CD14-positive monocyte (primary cell): ENCODE measurements around the gene CNNM3. TPM values are rescaled to one million over a fixed set of nuclear protein-coding genes. Genes with fewer than 3 reads are reported as not detected.

ENCODE experiments used
- DNase-seq, 3 donors: peaks; one replicate each; pipeline ENCODE4 v3.0.0-alpha.2; 2011 to 2022
- H2AFZ ChIP-seq: 2 replicates; pipeline ENCODE4 v1.6.0; 2012; ENCODE audit warnings: mild to moderate bottlenecking, low read depth, low read length, inconsistent platforms; ENCODE audit not compliant: insufficient read depth, poor library complexity, severe bottlenecking
- H3K27ac ChIP-seq, 2 donors: 1 replicate in 1 of 2; 2 replicates in 1 of 2; pipeline ENCODE4 v1.5.1; 2012 to 2013; ENCODE audit warnings: low read length in 2 of 2, control low read depth in 1 of 2, inconsistent platforms in 1 of 2, low read depth in 1 of 2, mild to moderate bottlenecking in 1 of 2
- H3K27me3 ChIP-seq, 2 donors: one replicate each; pipeline versions ENCODE4 v1.6.0 to v1.6.1; 2011 to 2013; ENCODE audit warnings: low read length in 2 of 2; ENCODE audit not compliant: control insufficient read depth in 2 of 2, insufficient read depth in 2 of 2
- H3K36me3 ChIP-seq, 2 donors: replicated peaks in 1 of 2; 1 replicate in 1 of 2; 2 replicates in 1 of 2; pipeline versions ENCODE4 v1.5.1 to v1.6.1; 2012 to 2013; ENCODE audit warnings: low read length in 2 of 2, control low read depth in 1 of 2, inconsistent platforms in 1 of 2, mild to moderate bottlenecking in 1 of 2; ENCODE audit not compliant: insufficient read depth in 2 of 2, control insufficient read depth in 1 of 2
- H3K4me1 ChIP-seq, 2 donors: 1 replicate in 1 of 2; 2 replicates in 1 of 2; pipeline versions ENCODE4 v1.5.1 to v1.6.1; 2012 to 2013; ENCODE audit warnings: low read length in 2 of 2, control low read depth in 1 of 2, inconsistent platforms in 1 of 2, mild to moderate bottlenecking in 1 of 2, moderate library complexity in 1 of 2; ENCODE audit not compliant: insufficient read depth in 2 of 2, control insufficient read depth in 1 of 2
- H3K4me2 ChIP-seq: replicated peaks from 2 replicates; pipeline ENCODE3; 2012; ENCODE audit warnings: low read length, moderate library complexity, mild to moderate bottlenecking; ENCODE audit not compliant: poor library complexity, severe bottlenecking; ENCODE audit errors: extremely low read depth
- H3K4me3 ChIP-seq, 3 experiments: fragments of 200-600 bp in 1 of 3; sonication (generic) in 1 of 3; replicated peaks in 1 of 3; 1 replicate in 2 of 3; 2 replicates in 1 of 3; pipeline ENCODE4 v1.5.1; 2011 to 2013; ENCODE audit warnings: low read length in 3 of 3, mild to moderate bottlenecking in 3 of 3, control low read depth in 2 of 3, low read depth in 2 of 3, inconsistent platforms in 1 of 3, moderate library complexity in 1 of 3
- H3K79me2 ChIP-seq: 2 replicates; pipeline ENCODE4 v1.6.0; 2012; ENCODE audit warnings: mild to moderate bottlenecking, control low read depth, inconsistent platforms, low read length, moderate library complexity; ENCODE audit not compliant: insufficient read depth
- H3K9ac ChIP-seq: 2 replicates; pipeline ENCODE4 v1.6.0; 2017; ENCODE audit warnings: low read length, mild to moderate bottlenecking; ENCODE audit not compliant: insufficient read depth, poor library complexity, severe bottlenecking
- H3K9me3 ChIP-seq, 2 donors: replicated peaks in 1 of 2; 1 replicate in 1 of 2; 2 replicates in 1 of 2; pipeline versions ENCODE4 v1.5.1 to v1.6.1; 2012 to 2013; ENCODE audit warnings: low read length in 2 of 2, control low read depth in 1 of 2; ENCODE audit not compliant: control insufficient read depth in 1 of 2, insufficient read depth in 1 of 2
- H4K20me1 ChIP-seq: 2 replicates; pipeline ENCODE4 v1.6.0; 2012; ENCODE audit warnings: mild to moderate bottlenecking, low read length, control low read depth, moderate library complexity; ENCODE audit not compliant: insufficient read depth
- H3K27ac Mint-ChIP-seq, 7 donors: one replicate each; pipeline ENCODE4 v1.8.0; 2020; ENCODE audit warnings: mild to moderate bottlenecking in 7 of 7, mixed read lengths in 7 of 7, moderate library complexity in 6 of 7, inconsistent platforms in 2 of 7
- H3K27me3 Mint-ChIP-seq, 3 donors: one replicate each; pipeline ENCODE4 v1.8.0; 2021 to 2022; ENCODE audit warnings: low read depth in 3 of 3, mild to moderate bottlenecking in 3 of 3, mixed read lengths in 3 of 3, moderate library complexity in 3 of 3, inconsistent platforms in 1 of 3
- H3K36me3 Mint-ChIP-seq, 2 donors: one replicate each; pipeline ENCODE4 v1.8.0; 2020; ENCODE audit warnings: mixed read lengths in 2 of 2, inconsistent platforms in 1 of 2, mild to moderate bottlenecking in 1 of 2
- H3K4me1 Mint-ChIP-seq: one replicate; pipeline ENCODE4 v1.8.0; 2020; ENCODE audit warnings: mild to moderate bottlenecking, mixed read lengths
- H3K4me3 Mint-ChIP-seq, 2 donors: one replicate each; pipeline ENCODE4 v1.8.0; 2020; ENCODE audit warnings: mild to moderate bottlenecking in 2 of 2, mixed read lengths in 2 of 2, moderate library complexity in 1 of 2
- H3K9me3 Mint-ChIP-seq, 7 donors: one replicate each; pipeline ENCODE4 v1.8.0; 2020 to 2022; ENCODE audit warnings: mixed read lengths in 7 of 7, mild to moderate bottlenecking in 6 of 7, moderate library complexity in 6 of 7, inconsistent platforms in 2 of 7
- CTCF ChIP-seq: fragments of 200-600 bp; IDR thresholded peaks from one replicate; pipeline ENCODE4 v1.8.0; 2022; ENCODE audit warnings: antibody characterized with exemption, mild to moderate bottlenecking
- WGBS: methylation state at CpG from one replicate; pipeline ENCODE4 v1.1.5; 2013; ENCODE audit warnings: missing lambda C conversion rate; ENCODE audit not compliant: insufficient coverage; 5-methylcytosine and 5-hydroxymethylcytosine counted together
- intact Hi-C, 2 donors: fragments of 100-400 bp; cut with micrococcal nuclease; formaldehyde crosslinking; loops; one replicate each; pipeline versions ENCODE4 v1.15.0 to v1.15.1; 2023
- polyA plus RNA-seq, 3 donors: library from polyadenylated mRNA; depleted of rRNA in 1 of 3; unstranded in 2 of 3; stranded (reverse) in 1 of 3; fragments of 300-500 nt in 2 of 3; fragments of >200 nt in 1 of 3; fragmentation: Illumina TruSeq in 2 of 3; gene quantifications; 1 replicate in 2 of 3; 2 replicates in 1 of 3; pipeline ENCODE4 v1.2.3, GENCODE V29; 2012 to 2021

CNNM3 gene
- polyA plus RNA-seq, 3 donors, result 1.2 to 12.0 (median 4.9) TPM

DNA sequence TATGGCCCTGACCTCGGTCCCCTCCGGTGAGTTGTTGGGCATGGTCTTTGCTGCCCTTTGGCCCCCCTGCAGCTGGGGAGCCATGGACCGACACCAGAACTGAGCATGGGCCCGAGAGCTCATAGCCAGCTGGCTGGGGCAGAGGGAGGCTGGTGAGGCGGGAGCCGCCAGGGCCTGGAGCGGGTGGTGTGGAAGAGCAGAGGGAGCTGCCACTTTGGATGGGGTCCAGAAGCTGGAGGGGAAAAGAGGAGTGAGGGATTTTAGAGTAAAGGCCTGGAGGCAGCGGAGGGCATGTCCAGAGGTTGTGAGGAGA lies 16.5 kb upstream of the CNNM3 start:
- Mint-ChIP-seq H3K27ac (peak overlapping the region in 1 of 7 donors; percentile 40), H3K9me3 (no peaks in the 10 kb centered on the region), H3K36me3 (peaks cover 24 to 37% of the 10 kb centered on the region in 2 donors), H3K27me3 (no peaks in the 10 kb centered on the region), H3K4me3 (no peak overlapping the region), H3K4me1 (no peaks in the 10 kb centered on the region)
- DNase-seq, result no peak
- Histone ChIP-seq H3K9ac (no peak overlapping the region), H2AFZ (no peak overlapping the region), H3K4me3 (no peak overlapping the region), H3K9me3 (no peaks in the 10 kb centered on the region), H3K79me2 (no peaks in the 10 kb centered on the region), H3K27me3 (no peaks in the 10 kb centered on the region), H4K20me1 (no peaks in the 10 kb centered on the region), H3K27ac (no peak overlapping the region), H3K4me2 (no peak overlapping the region), H3K36me3 (peaks cover 12 to 43% of the 10 kb centered on the region in 2 donors), H3K4me1 (peaks cover 4 to 5% of the 10 kb centered on the region in 2 donors)
- intact Hi-C loops, result no loop called here
- 96% methylated on average over 8 of the region's 8 CpGs for WGBS
- TF ChIP-seq CTCF, result no peak

DNA sequence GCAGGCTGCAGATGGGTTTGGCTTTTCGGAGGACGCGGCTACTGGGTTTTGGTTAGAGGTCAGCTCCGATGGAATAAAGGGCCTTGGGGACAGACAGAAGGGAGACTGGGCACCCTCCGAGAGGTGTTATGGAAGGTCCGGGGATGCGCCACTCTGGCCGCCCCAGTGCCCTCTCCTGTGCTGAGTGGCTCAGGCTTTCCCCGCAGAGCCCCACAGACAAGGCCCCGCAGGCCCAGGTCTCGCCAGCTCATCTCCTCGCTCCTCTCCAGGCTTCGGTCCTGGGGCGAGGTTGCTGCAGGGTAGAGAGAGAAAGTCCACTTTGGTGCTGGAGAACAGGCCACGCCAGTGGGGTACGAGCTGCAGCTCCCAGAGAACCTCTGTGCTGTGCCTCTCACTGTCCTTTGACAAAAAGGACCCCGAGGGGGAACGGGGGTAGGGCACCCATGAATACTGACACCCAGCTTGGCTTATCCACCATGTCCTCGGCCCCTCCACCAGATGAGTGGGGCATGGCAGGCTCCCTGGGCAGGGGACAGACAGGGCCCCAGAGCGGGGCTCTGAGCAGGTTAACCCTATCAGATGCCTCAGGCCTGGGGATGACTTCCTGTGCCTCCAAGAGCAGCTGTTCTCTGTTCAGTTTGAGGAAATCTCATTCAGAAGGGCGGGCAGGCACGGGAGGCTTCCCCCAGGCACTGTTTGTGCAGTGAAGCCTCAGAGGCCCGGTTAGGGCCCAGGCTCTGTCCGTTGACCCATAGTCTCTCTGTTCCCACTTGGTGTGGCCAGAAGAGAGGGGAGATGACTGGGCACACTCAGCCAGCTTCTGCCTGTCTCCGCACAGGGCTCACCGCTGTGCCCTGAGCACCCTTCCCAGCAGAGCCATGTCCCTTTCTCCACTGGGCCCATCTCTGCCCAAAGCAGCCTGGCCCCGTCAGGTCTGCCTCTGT lies 15.7 kb upstream of the CNNM3 start:
- peak overlapping the region in 1 of 7 donors; percentile 40 for H3K27ac Mint-ChIP-seq
- intact Hi-C loops, result no loop called here
- H3K27me3 ChIP-seq, result no peaks in the 10 kb centered on the region
- H3K27ac ChIP-seq, result no peak overlapping the region
- TF ChIP-seq CTCF, result no peak
- DNase-seq, result no peak
- H2AFZ ChIP-seq, result no peak overlapping the region
- H3K27me3 Mint-ChIP-seq, result no peaks in the 10 kb centered on the region
- no peak overlapping the region for H3K4me3 ChIP-seq
- WGBS, result 67% methylated on average over 25 of the region's 27 CpGs
- no peaks in the 10 kb centered on the region for H3K4me1 Mint-ChIP-seq
- no peaks in the 10 kb centered on the region for H3K79me2 ChIP-seq
- peaks cover 12 to 43% of the 10 kb centered on the region in 2 donors for H3K36me3 ChIP-seq
- no peaks in the 10 kb centered on the region for H3K9me3 ChIP-seq
- no peak overlapping the region for H3K9ac ChIP-seq
- no peak overlapping the region for H3K4me2 ChIP-seq
- H3K36me3 Mint-ChIP-seq, result peaks cover 24 to 37% of the 10 kb centered on the region in 2 donors
- H3K4me3 Mint-ChIP-seq, result no peak overlapping the region
- no peaks in the 10 kb centered on the region for H4K20me1 ChIP-seq
- H3K4me1 ChIP-seq, result peaks cover 4 to 5% of the 10 kb centered on the region in 2 donors
- H3K9me3 Mint-ChIP-seq, result no peaks in the 10 kb centered on the region
